ENCODE data around the gene ZFYVE28.
"Not testable (repeated sequence)": the region's sequence is repeated elsewhere in the genome, so short reads cannot be mapped to it uniquely, and the experiment has no call there.

The ZFYVE28 gene

GRCh38 chr4:2248821-2249261 lies 169.6 kb downstream of the ZFYVE28 start:
- no peak for DNase-seq (ENCODE audit: low read depth, low spot score)

- no peak for DNase-seq (ENCODE audit: low read depth, low spot score)
These were observed 170.2 kb downstream of the ZFYVE28 start for GRCh38 chr4:2248044-2248780.

- DNase-seq (ENCODE audit: low read depth, low spot score), result no peak
These were observed 171.1 kb downstream of the ZFYVE28 start for GRCh38 chr4:2247128-2248043.

- DNase-seq (ENCODE audit: low read depth, low spot score), result no peak
These were observed 171.9 kb downstream of the ZFYVE28 start for GRCh38 chr4:2246384-2247127.

GRCh38 chr4:2245787-2246275 lies 172.6 kb downstream of the ZFYVE28 start:
- DNase-seq (ENCODE audit: low read depth, low spot score), result no peak

- DNase-seq (ENCODE audit: low read depth, low spot score), result no peak
These were observed 173.2 kb downstream of the ZFYVE28 start for GRCh38 chr4:2245057-2245786.

GRCh38 chr4:2243681-2244380 lies 174.6 kb downstream of the ZFYVE28 start:
- no peak for DNase-seq (ENCODE audit: low read depth, low spot score)

- peak; percentile 100 for DNase-seq (ENCODE audit: low read depth, low spot score)
These were observed 176.8 kb downstream of the ZFYVE28 start, which contains the start of the genes HAUS3 and POLN for GRCh38 chr4:2241410-2242353. Gene HAUS3, minus strand, starts transcription at chr4:2242121. Its CDS starts 1,175 bp downstream, at chr4:2240946. Gene POLN, minus strand, starts transcription at chr4:2242121. Its CDS starts 12,890 bp downstream, at chr4:2229231.

- DNase-seq (ENCODE audit: low read depth, low spot score), result no peak
These were observed 177.4 kb downstream of the ZFYVE28 start for GRCh38 chr4:2241003-2241402.

GRCh38 chr4:2236944-2237666 lies 181.3 kb downstream of the ZFYVE28 start:
- no peak for DNase-seq (ENCODE audit: low read depth, low spot score)

- no peak for DNase-seq (ENCODE audit: low read depth, low spot score)
These were observed 187.4 kb downstream of the ZFYVE28 start for GRCh38 chr4:2231082-2231481.

- DNase-seq (ENCODE audit: low read depth, low spot score), result no peak
These were observed 192.2 kb downstream of the ZFYVE28 start for GRCh38 chr4:2226261-2226660.

- no peak for DNase-seq (ENCODE audit: low read depth, low spot score)
These were observed 195.6 kb downstream of the ZFYVE28 start for GRCh38 chr4:2222838-2223237.

GRCh38 chr4:2221378-2221777 lies 197.1 kb downstream of the ZFYVE28 start:
- not testable (repeated sequence) for DNase-seq (ENCODE audit: low read depth, low spot score)

GRCh38 chr4:2220016-2220630 lies 198.3 kb downstream of the ZFYVE28 start:
- DNase-seq (ENCODE audit: low read depth, low spot score), result peak; percentile 88
